ACC112 (cell line): Measurements from ENCODE around the gene PTGER3.
"Not testable (repeated sequence)": the region's sequence is repeated elsewhere in the genome, so short reads cannot be mapped to it uniquely, and the experiment has no call there.

Experiments used
- H2AFZ ChIP-seq: fragments of 200-600 bp; sonication (generic); one replicate; pipeline ENCODE4 v1.6.0; 2017; ENCODE audit warnings: antibody characterized with exemption, low read length; ENCODE audit not compliant: unreplicated experiment
- H3K27ac ChIP-seq: fragments of 200-600 bp; sonication (generic); 2 replicates; pipeline ENCODE4 v1.5.1; 2014; ENCODE audit warnings: low read depth, mild to moderate bottlenecking, antibody characterized with exemption, low read length, moderate library complexity
- H3K27me3 ChIP-seq: fragments of 200-600 bp; sonication (generic); 2 replicates; pipeline ENCODE4 v1.6.1; 2014; ENCODE audit warnings: mild to moderate bottlenecking, antibody characterized with exemption, low read length, moderate library complexity, mixed read lengths; ENCODE audit not compliant: insufficient read depth
- H3K36me3 ChIP-seq: fragments of 200-600 bp; sonication (generic); 2 replicates; pipeline ENCODE4 v1.6.1; 2016; ENCODE audit warnings: mild to moderate bottlenecking, antibody characterized with exemption, low read length, moderate library complexity, mixed read lengths; ENCODE audit not compliant: insufficient read depth
- H3K4me1 ChIP-seq: fragments of 200-600 bp; sonication (generic); one replicate; pipeline ENCODE4 v1.6.1; 2016; ENCODE audit warnings: low read length, mixed read lengths; ENCODE audit not compliant: insufficient read depth, unreplicated experiment, control insufficient read depth
- H3K4me3 ChIP-seq: fragments of 200-600 bp; sonication (generic); 2 replicates; pipeline ENCODE4 v1.5.1; 2014; ENCODE audit warnings: mild to moderate bottlenecking, low read depth, low read length
- H3K79me2 ChIP-seq: fragments of 200-600 bp; sonication (generic); one replicate; pipeline ENCODE4 v1.6.0; 2016; ENCODE audit warnings: low read length; ENCODE audit not compliant: control insufficient read depth, unreplicated experiment, insufficient read depth

Gene PTGER3

DNA sequence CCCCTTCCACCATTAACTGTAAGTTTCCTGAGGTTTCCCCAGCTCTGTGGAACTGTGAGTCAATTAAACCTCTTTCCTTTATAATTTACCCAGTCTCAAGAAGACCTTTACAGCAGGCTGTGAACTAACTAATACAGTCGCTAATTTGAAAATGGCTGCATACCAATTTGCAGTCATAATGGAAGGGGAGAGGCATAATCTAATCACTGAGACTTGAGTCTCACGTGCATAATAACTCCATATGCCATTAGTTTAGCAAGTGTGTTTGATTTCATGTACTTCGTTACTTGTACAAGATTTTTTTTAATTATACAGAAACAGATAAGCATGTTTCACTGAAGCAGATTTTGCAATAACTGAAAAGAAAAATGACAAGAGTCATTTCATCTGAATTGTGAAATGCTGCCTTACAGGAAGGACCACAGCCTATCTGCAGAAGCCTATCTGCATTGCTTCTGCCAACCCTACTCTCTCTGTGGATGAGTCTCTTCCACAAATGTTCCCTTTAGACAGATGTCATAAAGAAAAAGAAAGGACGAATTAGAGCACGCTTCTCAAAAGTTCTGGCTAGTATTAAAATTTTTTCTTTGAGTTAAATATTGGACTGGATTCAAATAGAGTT is 99.1 kb downstream of the PTGER3 start:
- Histone ChIP-seq H3K27ac (no peak overlapping the region), H3K4me3 (no peak overlapping the region), H3K4me1 (no peaks in the 10 kb centered on the region), H3K27me3 (no peaks in the 10 kb centered on the region), H3K36me3 (no peaks in the 10 kb centered on the region), H2AFZ (no peak overlapping the region), H3K79me2 (no peaks in the 10 kb centered on the region)

DNA sequence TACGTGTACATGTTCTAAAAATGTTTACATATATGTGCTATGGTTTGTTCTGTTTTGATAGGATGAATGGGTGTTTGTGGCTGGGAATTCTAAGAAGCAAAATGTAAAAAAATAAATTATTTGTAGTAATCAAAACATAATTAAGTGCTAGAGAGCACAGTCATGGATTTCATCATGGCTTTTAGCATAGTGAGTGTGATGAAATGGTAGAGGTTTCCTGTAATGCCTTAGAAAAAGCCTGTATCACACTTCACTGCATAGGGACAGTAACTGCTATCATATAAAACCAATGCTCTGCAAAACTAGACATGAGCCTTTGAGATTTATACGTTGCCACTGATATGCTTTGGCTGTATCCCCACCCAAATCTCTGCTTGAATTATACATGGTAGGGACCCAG is 99.8 kb downstream of the PTGER3 start:
- Histone ChIP-seq H3K27ac (no peak overlapping the region), H2AFZ (no peak overlapping the region), H3K4me1 (no peaks in the 10 kb centered on the region), H3K27me3 (no peaks in the 10 kb centered on the region), H3K79me2 (no peaks in the 10 kb centered on the region), H3K4me3 (no peak overlapping the region), H3K36me3 (no peaks in the 10 kb centered on the region)

DNA sequence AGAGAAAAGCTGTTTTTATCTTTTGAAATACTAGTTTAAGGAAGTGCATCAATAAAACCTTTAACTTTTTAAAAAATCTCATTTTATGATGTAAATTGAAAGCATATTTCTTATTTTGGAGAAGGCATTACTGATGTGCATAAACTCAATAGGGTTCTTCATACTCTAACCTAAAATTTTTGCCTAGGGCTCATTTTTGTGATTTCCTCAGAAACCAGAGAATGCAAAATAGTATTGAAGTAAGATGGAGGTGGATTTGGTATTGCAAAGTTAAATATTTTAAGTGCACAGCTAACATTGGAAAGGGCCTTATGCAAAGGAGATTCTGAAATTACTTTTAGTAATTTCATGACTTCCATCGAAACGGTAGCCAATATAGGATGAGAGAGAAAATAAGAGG is 101.9 kb downstream of the PTGER3 start:
- Histone ChIP-seq H3K4me3 (no peak overlapping the region), H3K27ac (no peak overlapping the region), H2AFZ (no peak overlapping the region), H3K4me1 (no peaks in the 10 kb centered on the region), H3K36me3 (no peaks in the 10 kb centered on the region), H3K27me3 (no peaks in the 10 kb centered on the region), H3K79me2 (no peaks in the 10 kb centered on the region)

DNA sequence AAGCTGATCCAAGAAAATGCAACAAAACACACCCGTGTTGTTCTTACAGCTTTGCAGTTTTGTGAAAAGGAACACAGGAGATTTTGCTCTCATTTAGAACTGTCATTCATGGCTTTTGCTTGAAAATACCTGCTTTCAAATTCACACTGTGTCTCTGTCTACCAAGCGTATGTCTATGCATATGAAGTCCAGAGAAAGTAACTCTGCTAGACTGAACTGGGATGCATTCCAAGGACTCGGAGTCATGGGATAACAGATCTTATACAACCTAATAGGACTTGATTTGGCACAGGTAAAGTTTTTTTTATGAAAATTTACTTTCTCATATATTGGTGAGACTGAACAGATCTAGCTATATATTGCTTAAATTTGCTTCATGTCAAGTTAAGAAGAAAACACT is 102.4 kb downstream of the PTGER3 start:
- Histone ChIP-seq H3K36me3 (no peaks in the 10 kb centered on the region), H3K4me3 (no peak overlapping the region), H3K27ac (no peak overlapping the region), H3K79me2 (no peaks in the 10 kb centered on the region), H2AFZ (no peak overlapping the region), H3K27me3 (no peaks in the 10 kb centered on the region), H3K4me1 (no peaks in the 10 kb centered on the region)

DNA sequence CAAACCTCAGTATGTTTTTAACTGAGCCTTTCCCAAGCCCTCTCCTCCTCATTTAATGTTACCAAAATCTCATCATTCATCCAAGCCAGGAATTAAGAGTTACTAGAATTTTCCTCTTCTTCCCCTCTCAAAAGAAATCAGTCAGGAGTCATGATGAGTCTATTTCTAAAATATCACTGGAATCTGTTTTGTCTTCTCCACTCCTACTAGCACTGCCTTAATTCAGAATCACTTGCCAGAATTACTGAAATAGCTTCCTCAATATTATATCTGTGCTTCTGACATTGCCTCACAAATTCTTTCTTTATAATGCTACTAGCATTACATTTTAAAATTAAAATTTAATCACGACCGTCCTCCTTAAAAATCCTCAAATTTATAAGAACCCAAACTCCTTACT is 106.1 kb downstream of the PTGER3 start:
- Histone ChIP-seq H3K79me2 (no peaks in the 10 kb centered on the region), H2AFZ (no peak overlapping the region), H3K4me1 (no peaks in the 10 kb centered on the region), H3K4me3 (no peak overlapping the region), H3K36me3 (no peaks in the 10 kb centered on the region), H3K27me3 (no peaks in the 10 kb centered on the region), H3K27ac (no peak overlapping the region)

DNA sequence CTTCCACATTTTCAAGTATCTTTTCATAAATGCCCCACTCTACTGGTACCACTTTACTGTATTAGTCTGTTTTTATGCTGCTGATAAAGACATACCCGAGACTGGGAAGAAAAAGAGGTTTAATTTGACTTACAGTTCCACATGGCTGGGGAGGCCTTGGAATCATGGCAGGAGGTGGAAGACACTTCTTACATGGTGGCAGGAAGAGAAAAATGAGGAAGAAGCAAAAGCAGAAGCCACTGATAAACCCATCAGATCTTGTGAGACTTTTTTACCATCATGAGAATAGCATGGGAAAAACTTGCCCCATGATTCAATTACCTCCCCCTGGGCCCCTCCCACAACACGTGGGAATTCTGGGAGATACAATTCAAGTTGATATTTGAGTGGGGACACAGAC is 107.2 kb downstream of the PTGER3 start:
- not testable (repeated sequence) for H3K27ac ChIP-seq, H3K36me3 ChIP-seq, H3K27me3 ChIP-seq, H3K4me3 ChIP-seq, H2AFZ ChIP-seq, H3K4me1 ChIP-seq, H3K79me2 ChIP-seq

DNA sequence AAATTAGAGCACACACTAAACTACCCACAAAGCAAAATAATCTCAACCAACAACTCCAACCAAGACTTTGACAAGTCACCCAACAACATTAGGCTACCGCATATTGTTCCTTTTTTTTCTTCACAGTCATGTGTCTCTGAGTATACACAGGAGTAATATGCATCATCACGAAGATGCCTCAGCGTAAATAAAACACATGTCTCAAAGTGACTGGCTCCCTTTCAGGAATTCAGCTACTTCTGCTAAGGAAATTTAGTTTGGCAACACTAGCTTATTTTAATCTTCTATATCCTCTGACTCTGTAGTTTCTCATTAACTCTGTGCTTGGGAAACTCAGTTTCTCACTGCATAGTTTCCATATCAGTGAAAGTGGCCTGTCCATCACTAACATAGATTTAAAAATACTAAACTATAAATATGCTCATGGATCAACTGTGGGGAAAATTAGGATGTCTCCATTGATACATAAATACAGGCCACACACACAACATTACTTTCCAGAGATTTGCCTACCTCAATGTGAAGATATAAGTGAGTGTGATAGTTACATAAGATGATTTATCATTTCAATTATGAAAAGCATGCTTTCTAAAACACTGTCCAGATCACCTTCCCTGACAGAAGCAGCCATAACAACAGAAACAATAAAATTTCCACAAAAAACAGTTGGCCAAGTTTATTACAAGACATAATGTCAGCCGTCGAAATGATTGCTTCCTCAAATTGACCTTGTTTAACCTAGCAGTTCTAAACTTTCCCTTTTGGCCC is 113.2 kb downstream of the PTGER3 start:
- Histone ChIP-seq H3K4me3 (no peak overlapping the region), H3K4me1 (no peaks in the 10 kb centered on the region), H3K79me2 (no peaks in the 10 kb centered on the region), H3K27ac (no peak overlapping the region), H2AFZ (no peak overlapping the region), H3K36me3 (no peaks in the 10 kb centered on the region), H3K27me3 (no peaks in the 10 kb centered on the region)

DNA sequence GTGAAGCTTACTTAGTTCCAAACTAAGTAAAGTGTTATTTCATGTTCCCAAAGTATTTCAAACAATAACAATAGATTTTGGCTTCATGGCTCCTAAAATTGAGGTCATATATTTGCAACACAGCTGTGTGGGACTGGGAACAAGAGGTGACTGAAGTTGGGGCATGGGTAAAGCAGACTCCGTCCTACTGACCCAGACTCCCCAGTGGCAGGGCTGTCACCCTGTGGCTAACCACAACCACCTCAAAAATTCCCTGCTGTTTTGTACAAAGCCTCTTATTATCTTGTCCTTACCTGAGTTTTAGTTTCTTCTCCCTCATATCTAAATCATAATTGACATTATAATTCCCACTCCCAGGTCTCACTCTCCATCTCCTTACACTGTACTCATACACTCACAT is 117.6 kb downstream of the PTGER3 start:
- no peaks in the 10 kb centered on the region for H3K36me3 ChIP-seq
- H3K27me3 ChIP-seq = no peaks in the 10 kb centered on the region
- no peaks in the 10 kb centered on the region for H3K79me2 ChIP-seq
- H3K4me1 ChIP-seq = no peaks in the 10 kb centered on the region
- H3K4me3 ChIP-seq = no peak overlapping the region
- no peak overlapping the region for H2AFZ ChIP-seq
- no peak overlapping the region for H3K27ac ChIP-seq

DNA sequence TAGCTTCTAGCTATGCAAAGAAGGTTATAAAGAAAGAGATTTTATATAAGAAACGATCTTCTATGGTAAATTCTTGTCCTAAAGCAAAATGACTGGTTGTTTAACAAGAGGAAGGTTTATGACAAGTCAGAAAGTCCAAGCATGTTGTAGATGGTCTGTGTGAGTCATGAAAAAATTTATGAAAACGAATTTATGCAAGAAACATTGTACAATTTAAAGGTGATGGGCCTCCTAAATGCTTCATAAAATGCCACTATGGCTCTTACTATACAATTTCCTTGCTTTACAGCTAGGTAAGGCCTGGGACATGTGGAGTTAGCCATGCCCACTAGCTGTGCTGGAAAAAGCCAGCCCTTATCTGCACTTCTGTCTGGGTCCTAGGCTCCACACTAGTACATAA is 125.4 kb downstream of the PTGER3 start:
- Histone ChIP-seq H3K27me3 (no peaks in the 10 kb centered on the region), H3K36me3 (no peaks in the 10 kb centered on the region), H3K79me2 (no peaks in the 10 kb centered on the region), H3K4me3 (no peak overlapping the region), H3K27ac (no peak overlapping the region), H2AFZ (no peak overlapping the region), H3K4me1 (no peaks in the 10 kb centered on the region)
